SK-N-DZ (cell line): Measurements from ENCODE around the gene ZNF283.
"Not testable (repeated sequence)": the region's sequence is repeated elsewhere in the genome, so short reads cannot be mapped to it uniquely, and the experiment has no call there.

Experiments
- DNase-seq: peaks from one replicate; pipeline ENCODE4 v3.0.0-alpha.2; 2015; ENCODE audit warnings: low spot score

Gene ZNF283

DNA sequence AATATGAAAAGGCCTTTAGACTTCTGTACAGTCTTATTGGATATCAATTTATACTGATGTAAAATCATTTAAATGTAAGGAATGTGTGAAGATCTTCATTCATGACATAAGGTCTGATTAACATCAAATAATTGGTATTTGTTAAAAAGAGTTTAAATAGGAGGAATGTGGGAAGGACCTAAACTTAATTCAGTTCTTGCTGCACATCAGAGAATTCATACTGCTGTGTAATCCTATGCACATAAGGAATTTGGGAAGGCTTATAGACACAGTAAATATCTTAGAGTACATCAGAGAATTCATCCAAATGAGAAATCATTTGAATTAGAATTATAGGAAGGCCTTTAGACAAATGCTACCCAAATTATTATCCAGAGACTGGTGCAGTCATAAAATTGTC is 21.7 kb downstream of the ZNF283 start:
- no peak for DNase-seq

GRCh38 chr19:43858174-43858573 is 31.1 kb downstream of the ZNF283 start:
- no peak for DNase-seq

GRCh38 chr19:43866923-43867322 is 39.8 kb downstream of the ZNF283 start:
- DNase-seq, result not testable (repeated sequence)

DNA sequence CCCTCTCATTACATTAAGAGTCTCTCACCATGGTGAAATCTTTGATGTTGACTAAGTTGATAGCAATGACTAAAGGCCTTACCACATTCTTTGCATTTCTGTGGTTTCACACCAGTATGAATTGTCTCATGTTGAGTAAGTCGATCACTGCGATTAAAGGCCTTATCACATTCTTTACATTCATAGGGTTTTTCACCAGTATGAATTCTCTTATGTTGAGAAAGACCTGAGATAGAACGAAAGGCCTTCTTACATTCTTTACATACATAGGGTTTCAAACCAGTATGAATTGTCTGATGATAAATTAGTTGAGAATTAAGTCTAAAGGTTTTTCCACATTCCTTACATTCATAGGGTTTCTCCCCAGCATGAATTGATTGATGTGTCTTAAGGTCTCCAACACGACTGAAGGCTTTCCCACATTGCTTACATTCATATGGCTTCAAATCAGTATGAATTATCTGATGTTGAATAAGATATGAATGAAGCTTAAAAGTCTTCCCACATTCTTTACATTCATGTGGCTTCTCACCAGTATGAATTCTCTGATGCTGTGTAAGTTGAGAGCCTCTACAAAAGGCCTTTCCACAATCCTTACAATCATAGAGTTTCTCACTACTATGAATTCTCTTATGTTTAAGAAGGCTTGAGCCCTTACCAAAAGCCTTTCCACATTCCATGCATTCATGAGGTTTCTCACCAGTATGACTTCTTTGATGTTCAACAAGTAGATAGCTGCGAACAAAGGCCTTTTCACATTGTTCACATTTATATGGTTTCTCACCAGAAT is 45.6 kb downstream of the ZNF283 start:
- DNase-seq, result no peak

DNA sequence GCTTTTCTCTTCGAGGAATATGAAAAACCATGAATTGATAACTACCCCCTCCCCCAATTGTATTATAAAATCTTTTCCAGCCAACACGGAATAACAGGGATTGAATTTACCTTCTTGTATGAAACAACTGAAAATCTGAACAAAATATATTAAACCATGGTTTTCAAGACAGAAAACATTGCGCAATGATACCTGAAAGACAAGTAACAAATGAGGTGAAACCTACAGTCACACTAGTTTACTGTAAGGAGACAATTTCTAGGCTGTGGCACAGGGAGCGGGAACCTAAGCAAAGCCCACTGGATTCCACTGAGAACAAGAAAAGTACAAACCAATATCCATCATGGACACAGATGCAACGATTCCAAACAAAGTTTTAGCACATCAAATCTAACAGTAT is 53.4 kb downstream of the ZNF283 start:
- DNase-seq, result no peak

DNA sequence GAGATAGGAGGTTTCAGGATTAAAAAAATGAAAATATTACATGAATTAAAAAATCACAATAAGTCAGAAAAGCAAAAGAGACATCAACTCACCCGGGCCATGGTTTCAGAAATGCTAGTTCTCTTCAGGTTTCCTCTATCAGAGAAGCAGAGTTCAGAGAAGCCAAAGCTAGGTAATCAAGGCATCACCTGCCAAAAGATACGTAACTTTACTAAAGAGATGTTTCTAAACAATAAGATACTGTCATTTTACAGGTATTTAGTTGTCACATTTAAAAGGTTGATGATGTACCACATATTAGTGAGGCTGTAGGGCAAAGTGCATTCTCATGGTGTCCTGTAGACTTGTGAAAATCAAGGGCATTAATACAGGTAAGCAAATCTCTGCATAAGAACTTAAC is 56.7 kb downstream of the ZNF283 start, which contains the start of gene ZNF404:
Gene ZNF404 (minus strand): TSS at position 101 of the 400 bp plus-strand sequence.
- DNase-seq, result no peak

GRCh38 chr19:43895727-43896308 is 68.7 kb downstream of the ZNF283 start:
- no peak for DNase-seq
